A549 (cell line): ENCODE results near the gene IRGQ. TPM values are rescaled to one million over a fixed set of nuclear protein-coding genes. Genes with fewer than 3 reads are reported as not detected.

Source experiments
- ATAC-seq, 2 experiments: fragments of 200-7000 bp in 1 of 2; fragments of >200 bp in 1 of 2; cut with Nextera tagmentation in 1 of 2; cut with Tn5 transposase in 1 of 2; 3 replicates each; pipeline versions ENCODE4 v1.8.0 to v1.9.1; 2018 to 2020; ENCODE audit warnings: mild to moderate bottlenecking in 1 of 2, moderate library complexity in 1 of 2
- CTCF ChIA-PET: fragments of 300-600 bp; sonication (Branson Sonifier 250); formaldehyde crosslinking; extraction: SDS; loops from one replicate; lab custom pipeline; 2021; ENCODE audit warnings: antibody characterized with exemption, inconsistent platforms; lab: Yijun Ruan, JAX
- POLR2A ChIA-PET: fragments of 350-600 bp; formaldehyde crosslinking; extraction: SDS; loops from one replicate; lab custom pipeline; 2021; ENCODE audit warnings: antibody characterized with exemption, inconsistent platforms; lab: Yijun Ruan, JAX
- DNase-seq, 2 experiments: peaks; one replicate each; pipeline versions ENCODE4 v3.0.0 to v3.0.0-alpha.2; 2011 to 2016; ENCODE audit warnings: low read depth in 1 of 2, low spot score in 1 of 2
- FAIRE-seq: peaks from 2 replicates; lab custom pipeline; 2011; peaks lifted over from hg19 to GRCh38; lab: Jason Lieb, UNC
- H3K27ac ChIP-seq, 2 experiments: fragments of >200 bp; sonication (Bioruptor Twin); formaldehyde crosslinking; 3 replicates each; pipeline ENCODE4 v1.5.1; 2016 to 2017
- H3K4me1 ChIP-seq: fragments of >200 bp; sonication (Bioruptor Twin); formaldehyde crosslinking; 3 replicates; pipeline ENCODE4 v1.6.1; 2016
- H3K4me2 ChIP-seq: fragments of >200 bp; sonication (Bioruptor Twin); formaldehyde crosslinking; 3 replicates; pipeline ENCODE4 v1.6.1; 2016
- H3K4me3 ChIP-seq: fragments of >200 bp; sonication (Bioruptor Twin); formaldehyde crosslinking; 3 replicates; pipeline ENCODE4 v1.5.1; 2016
- H3K9me3 ChIP-seq: fragments of >200 bp; sonication (Bioruptor Twin); formaldehyde crosslinking; 3 replicates; pipeline ENCODE4 v1.6.1; 2016
- CHD4 ChIP-seq: fragments of 200-600 bp; sonication (generic); IDR thresholded peaks from 2 replicates; pipeline ENCODE4 v1.6.1; 2016; ENCODE audit warnings: antibody characterized with exemption, mild to moderate bottlenecking, borderline replicate concordance
- CTCF ChIP-seq: fragments of >200 bp; sonication (Bioruptor Twin); formaldehyde crosslinking; IDR thresholded peaks from 3 replicates; pipeline ENCODE4 v1.5.1; 2016
- FOSL2 ChIP-seq, 2 experiments: fragments of 450-650 bp in 1 of 2; fragments of >200 bp in 1 of 2; sonication (Bioruptor Twin) in 1 of 2; formaldehyde crosslinking; IDR thresholded peaks; 2 replicates each; pipeline versions ENCODE4 v1.5.0 to v1.6.1; 2016 to 2020; ENCODE audit warnings: mild to moderate bottlenecking in 1 of 2, moderate library complexity in 1 of 2
- KDM1A ChIP-seq: fragments of 200-600 bp; sonication (generic); IDR thresholded peaks from 2 replicates; pipeline ENCODE4 v1.6.1; 2016; ENCODE audit warnings: low read depth, mild to moderate bottlenecking
- POLR2A ChIP-seq: IDR thresholded peaks from 2 replicates; pipeline ENCODE4 v1.6.1; 2012; ENCODE audit warnings: mild to moderate bottlenecking, low read length
- POLR2AphosphoS2 ChIP-seq: conservative IDR thresholded peaks from 2 replicates; pipeline ENCODE4 v1.6.1; 2012; ENCODE audit warnings: low read length, improper control_type of control experiment, inconsistent platforms
- RAD21 ChIP-seq, 2 experiments: fragments of >200 bp in 1 of 2; sonication (Bioruptor Twin) in 1 of 2; formaldehyde crosslinking in 1 of 2; IDR thresholded peaks in 1 of 2; conservative IDR thresholded peaks in 1 of 2; 2 replicates in 1 of 2; 3 replicates in 1 of 2; pipeline ENCODE4 v1.6.1; 2012 to 2018; ENCODE audit warnings: inconsistent platforms in 1 of 2
- RARB ChIP-seq: fragments of 250-450 bp; sonication (Bioruptor Pico); IDR thresholded peaks from 2 replicates; pipeline ENCODE4 v1.8.0; 2021; ENCODE audit warnings: mild to moderate bottlenecking, moderate library complexity
- RCOR1 ChIP-seq: fragments of 150-350 bp; IDR thresholded peaks from 2 replicates; pipeline ENCODE4 v1.6.1; 2014; ENCODE audit warnings: antibody characterized with exemption, low read length, low read depth
- RFX5 ChIP-seq: fragments of 450-650 bp; IDR thresholded peaks from 2 replicates; pipeline ENCODE4 v1.7.1; 2014; ENCODE audit warnings: antibody characterized with exemption, mild to moderate bottlenecking, moderate library complexity
- SMC3 ChIP-seq: fragments of >200 bp; sonication (Bioruptor Twin); formaldehyde crosslinking; IDR thresholded peaks from 3 replicates; pipeline ENCODE4 v1.6.1; 2018; ENCODE audit warnings: inconsistent platforms
- SREBF2 ChIP-seq: fragments of 450-650 bp; IDR thresholded peaks from 2 replicates; pipeline ENCODE4 v1.6.1; 2014; ENCODE audit warnings: mild to moderate bottlenecking, moderate library complexity
- TP53 ChIP-seq: fragments of 250-450 bp; sonication (Bioruptor Pico); IDR thresholded peaks from 2 replicates; pipeline ENCODE4 v1.5.0; 2021; ENCODE audit warnings: mild to moderate bottlenecking, moderate library complexity
- USF2 ChIP-seq: fragments of 450-650 bp; IDR thresholded peaks from 2 replicates; pipeline ENCODE4 v1.6.1; 2014; ENCODE audit warnings: antibody characterized with exemption
- WGBS: methylation state at CpG from one replicate; pipeline ENCODE4 v1.1.6; 2017; ENCODE audit errors: missing lambda C conversion rate; 5-methylcytosine and 5-hydroxymethylcytosine counted together
- polyA plus RNA-seq, 4 experiments: library from polyadenylated mRNA; depleted of rRNA in 3 of 4; stranded (reverse); fragments of >200 nt; fragmentation: RNase III in 1 of 4; extraction: RNeasy Plus Mini Kit Qiagen cat#74134 plus additional on column Dnase treatment in 1 of 4; gene quantifications; 2 replicates in 3 of 4; 3 replicates in 1 of 4; pipeline ENCODE4 v1.2.3, GENCODE V29; 2011 to 2017
- TF ChIP-seq, protein P1 (sequence below): IDR thresholded peaks from 2 replicates; pipeline ENCODE4 v1.6.1; 2012; ENCODE audit warnings: low read depth, borderline replicate concordance

The IRGQ gene
- polyA plus RNA-seq, 2 of the 4 experiments (the other 2 are of a cell fraction): 6.5 to 10.0 TPM

- ChIA-PET CTCF (interaction anchor here (0.9 to 2.9 kb wide), 7 partner anchors 9 to 101 kb away, joined by 3 to 8 read pairs (median 5); no protein-coding TSS in a partner anchor), POLR2A (interaction anchor here (1.3 kb wide), 1 partner anchor 28 kb away, joined by 5 read pairs; the partner anchor contains the start of gene ZNF575)
- ATAC-seq (peak in 1 of 2 experiments; percentile 41; a peak in 2 of 6 replicates), FAIRE-seq (no peak), DNase-seq (no peak)
- H3K4me1 ChIP-seq: peaks cover 9% of the 10 kb centered on the region; the same call in 1 of the 3 replicates
- WGBS: 95% methylated on average over 12 of the region's 12 CpGs
- H3K27ac ChIP-seq: no peak overlapping the region
- TF ChIP-seq KDM1A (0 out of 2 replicates have a peak, but pooled peaks have one; percentile 52), RFX5 (no peak)
- no peak overlapping the region for H3K4me3 ChIP-seq
- no peak overlapping the region for H3K4me2 ChIP-seq
- no peaks in the 10 kb centered on the region for H3K9me3 ChIP-seq
These were observed 34.6 kb downstream of the IRGQ start for GRCh38 chr19:43561139-43561970.

DNA sequence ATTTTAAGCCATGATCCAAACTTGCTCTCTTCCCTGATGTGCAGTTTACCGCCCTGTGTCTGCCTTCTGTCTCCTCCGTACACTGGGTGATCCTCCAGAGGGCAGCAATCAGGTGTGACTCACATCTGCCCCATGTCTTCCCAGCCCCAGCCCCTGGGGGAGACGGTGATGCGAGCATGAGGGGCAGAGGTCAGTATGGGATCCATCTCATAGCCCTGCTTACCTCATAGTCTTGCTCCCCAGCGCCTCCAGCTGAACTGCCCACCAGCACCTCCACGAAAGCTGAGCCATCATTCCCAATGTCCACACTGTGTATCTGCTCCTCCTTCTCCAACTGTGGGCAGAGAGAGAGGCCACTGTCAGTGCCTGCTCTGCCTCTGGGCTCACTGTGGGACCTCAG, 35.2 kb downstream of the IRGQ start:
- no peak for FAIRE-seq
- no peak overlapping the region for H3K4me3 ChIP-seq
- CTCF ChIA-PET: interaction anchor here (0.6 to 2.9 kb wide), 7 partner anchors 9 to 102 kb away, joined by 3 to 8 read pairs (median 5); no protein-coding TSS in a partner anchor
- no peaks in the 10 kb centered on the region for H3K9me3 ChIP-seq
- peaks cover 9% of the 10 kb centered on the region; the same call in 1 of the 3 replicates for H3K4me1 ChIP-seq
- H3K27ac ChIP-seq: peak overlapping the region in 1 of 2 experiments; percentile 4; a peak in 1 of 6 replicates
- TF ChIP-seq POLR2A (no peak), FOSL2 (IDR thresholded peaks at IDR 0.05) (no peak), FOSL2 (CRISPR knock-in tag; IDR thresholded peaks at IDR 0.05) (peak; percentile 48; the same call in 1 of the 2 replicates), SMC3 (0 out of 3 replicates have a peak, but pooled peaks have one; percentile 18), USF2 (no peak), TP53 (CRISPR knock-in tag) (no peak), RAD21 (conservative IDR thresholded peaks at IDR 0.05 in 1 of 2, IDR thresholded peaks at IDR 0.05 in 1 of 2) (0 out of 5 replicates have a peak, but pooled peaks of 1 of the 2 experiments have one; percentile 5), CTCF (peak; percentile 17; the same call in 1 of the 3 replicates), POLR2AphosphoS2 (no peak)
- TF ChIP-seq, protein P1, sequence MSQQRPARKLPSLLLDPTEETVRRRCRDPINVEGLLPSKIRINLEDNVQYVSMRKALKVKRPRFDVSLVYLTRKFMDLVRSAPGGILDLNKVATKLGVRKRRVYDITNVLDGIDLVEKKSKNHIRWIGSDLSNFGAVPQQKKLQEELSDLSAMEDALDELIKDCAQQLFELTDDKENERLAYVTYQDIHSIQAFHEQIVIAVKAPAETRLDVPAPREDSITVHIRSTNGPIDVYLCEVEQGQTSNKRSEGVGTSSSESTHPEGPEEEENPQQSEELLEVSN: no peak
- DNase-seq: peak; percentile 57 to 62
- WGBS: 74% methylated on average over 6 of the region's 6 CpGs
- POLR2A ChIA-PET: interaction anchor here (1.3 kb wide), 1 partner anchor 28 kb away, joined by 5 read pairs; the partner anchor contains the start of gene ZNF575
- H3K4me2 ChIP-seq: no peak overlapping the region
- ATAC-seq: peak; percentile 91 to 92

GRCh38 chr19:43555185-43555770, 40.7 kb downstream of the IRGQ start:
- no peak overlapping the region for H3K27ac ChIP-seq
- no peaks in the 10 kb centered on the region for H3K4me1 ChIP-seq
- DNase-seq (peak; percentile 78 to 87), FAIRE-seq (no peak), ATAC-seq (peak; percentile 87 to 94)
- CTCF ChIA-PET: interaction anchor here (0.6 to 8.9 kb wide), 52 partner anchors 8 to 1093 kb away, joined by 3 to 167 read pairs (median 5); partner anchors contain the start of genes IRGQ, PINLYP, PLAUR and XRCC1
- WGBS: 39% methylated on average over 8 of the region's 8 CpGs
- POLR2A ChIA-PET: interaction anchor here (0.6 to 1.4 kb wide), 2 partner anchors 22 to 167 kb away, joined by 4 to 5 read pairs; partner anchors contain the start of gene ZNF575
- peak; percentile 55 to 77 for TF ChIP-seq RAD21 (conservative IDR thresholded peaks at IDR 0.05 in 1 of 2, IDR thresholded peaks at IDR 0.05 in 1 of 2)
- no peak for TF ChIP-seq RARB (CRISPR knock-in tag)
- TF ChIP-seq CTCF: peak; percentile 81
- no peak for TF ChIP-seq SREBF2
- no peak for TF ChIP-seq RCOR1
- TF ChIP-seq, protein P1: no peak
- TF ChIP-seq CHD4: no peak
- peak; percentile 56; the same call in 2 of the 3 replicates for TF ChIP-seq SMC3
- H3K4me3 ChIP-seq: no peak overlapping the region
- no peak overlapping the region for H3K4me2 ChIP-seq
- no peaks in the 10 kb centered on the region for H3K9me3 ChIP-seq
